OCI-LY3 (cell line): ENCODE measurements around the gene LPCAT3.
A peak's percentile ranks its signal among the peaks of the same experiment; 100 is the strongest.

Source experiments
- EZH2phosphoT487 ChIP-seq: fragments of 200-600 bp; shearing (Covaris generic); IDR thresholded peaks from 2 replicates; pipeline ENCODE4 v1.6.1; 2018; ENCODE audit warnings: antibody characterized with exemption, mixed run types, low read depth
- TF ChIP-seq, protein P1 (sequence below): fragments of 200-600, 300-600 bp; sonication (generic); IDR thresholded peaks from 2 replicates; pipeline ENCODE4 v1.5.1; 2014; ENCODE audit warnings: antibody characterized with exemption, low read length, low read depth

- TF ChIP-seq, protein P1, sequence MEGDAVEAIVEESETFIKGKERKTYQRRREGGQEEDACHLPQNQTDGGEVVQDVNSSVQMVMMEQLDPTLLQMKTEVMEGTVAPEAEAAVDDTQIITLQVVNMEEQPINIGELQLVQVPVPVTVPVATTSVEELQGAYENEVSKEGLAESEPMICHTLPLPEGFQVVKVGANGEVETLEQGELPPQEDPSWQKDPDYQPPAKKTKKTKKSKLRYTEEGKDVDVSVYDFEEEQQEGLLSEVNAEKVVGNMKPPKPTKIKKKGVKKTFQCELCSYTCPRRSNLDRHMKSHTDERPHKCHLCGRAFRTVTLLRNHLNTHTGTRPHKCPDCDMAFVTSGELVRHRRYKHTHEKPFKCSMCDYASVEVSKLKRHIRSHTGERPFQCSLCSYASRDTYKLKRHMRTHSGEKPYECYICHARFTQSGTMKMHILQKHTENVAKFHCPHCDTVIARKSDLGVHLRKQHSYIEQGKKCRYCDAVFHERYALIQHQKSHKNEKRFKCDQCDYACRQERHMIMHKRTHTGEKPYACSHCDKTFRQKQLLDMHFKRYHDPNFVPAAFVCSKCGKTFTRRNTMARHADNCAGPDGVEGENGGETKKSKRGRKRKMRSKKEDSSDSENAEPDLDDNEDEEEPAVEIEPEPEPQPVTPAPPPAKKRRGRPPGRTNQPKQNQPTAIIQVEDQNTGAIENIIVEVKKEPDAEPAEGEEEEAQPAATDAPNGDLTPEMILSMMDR = peak; percentile 85
- TF ChIP-seq EZH2phosphoT487 = no peak
Measured at GRCh38 chr12:6937481-6938352, 80.6 kb downstream of the LPCAT3 start.
